Kidney (tissue), 14 donors: ENCODE measurements around the gene LDB3. TPM values are rescaled to one million over a fixed set of nuclear protein-coding genes. Genes with fewer than 3 reads are reported as not detected.

ENCODE experiments used
- DNase-seq, 5 donors: peaks; one replicate each; pipeline ENCODE4 v3.0.0-alpha.2; 2013 to 2020
- FAIRE-seq: peaks from 2 replicates; lab custom pipeline; 2012; peaks lifted over from hg19 to GRCh38; lab: Jason Lieb, UNC
- H3K27ac ChIP-seq, 2 donors: one replicate each; pipeline ENCODE4 v1.7.0; 2013; ENCODE audit warnings: low read depth in 2 of 2, low read length in 2 of 2, inconsistent platforms in 1 of 2
- H3K27me3 ChIP-seq: one replicate; pipeline ENCODE4 v1.7.1; 2013; ENCODE audit warnings: low read length, inconsistent platforms; ENCODE audit not compliant: control insufficient read depth, insufficient read depth
- H3K36me3 ChIP-seq, 3 donors: one replicate each; pipeline versions ENCODE4 v1.7.0 to v1.7.1; 2013; ENCODE audit warnings: low read length in 3 of 3, control low read depth in 1 of 3, inconsistent platforms in 1 of 3; ENCODE audit not compliant: insufficient read depth in 3 of 3, control insufficient read depth in 2 of 3
- H3K4me1 ChIP-seq, 3 donors: one replicate each; pipeline versions ENCODE4 v1.7.0 to v1.7.1; 2013; ENCODE audit warnings: low read length in 3 of 3, inconsistent platforms in 1 of 3, low read depth in 1 of 3; ENCODE audit not compliant: control insufficient read depth in 2 of 3, insufficient read depth in 2 of 3
- H3K4me3 ChIP-seq, 3 donors: one replicate each; pipeline versions ENCODE4 v1.7.0 to v1.8.1; 2013; ENCODE audit warnings: low read length in 3 of 3, control low read depth in 1 of 3, inconsistent platforms in 1 of 3
- H3K9ac ChIP-seq, 3 donors: one replicate each; pipeline versions ENCODE4 v1.7.0 to v1.7.1; 2013; ENCODE audit warnings: low read length in 3 of 3, control low read depth in 1 of 3, inconsistent platforms in 1 of 3
- H3K9me3 ChIP-seq, 3 donors: one replicate each; pipeline versions ENCODE4 v1.7.0 to v1.7.1; 2013; ENCODE audit warnings: low read length in 3 of 3, control low read depth in 1 of 3, inconsistent platforms in 1 of 3; ENCODE audit not compliant: control insufficient read depth in 2 of 3, insufficient read depth in 1 of 3
- intact Hi-C: fragments of 100-400 bp; cut with DNase I; formaldehyde crosslinking; loops from one replicate; pipeline ENCODE4 v1.11.1; 2022
- polyA plus RNA-seq: library from polyadenylated mRNA; stranded (reverse); fragments of 350-450 nt; fragmentation: Illumina TruSeq; extraction: RNeasy Lipid Tissue Mini Kit (QIAGEN cat#74804); gene quantifications from one replicate; pipeline ENCODE4 v1.2.3, GENCODE V29; 2014; ENCODE audit warnings: low read depth, low replicate concordance; ENCODE audit not compliant: insufficient read depth
- total RNA-seq: library from RNA; stranded (reverse); fragmentation: NEBNext Ultra II Directional; extraction: Animal tissue kit (Norgen Biotek cat#: 25700); gene quantifications from one replicate; pipeline ENCODE4 v1.2.1, GENCODE V29; 2021
- TF ChIP-seq, protein P1 (sequence below): IDR thresholded peaks from 3 replicates; pipeline ENCODE4 v1.5.1; 2012; ENCODE audit warnings: mild to moderate bottlenecking, moderate library complexity, borderline replicate concordance; ENCODE audit not compliant: insufficient read depth; ENCODE audit errors: extremely low read depth
- donor health status: control.
- donor health status: control.
- donor health status: control.
- donor health status: control.
- donor health status: control.
- donor health status: DM: yes; HTN: yes; CAD: no.
- donor health status: Normal renal cell carcinoma (clear cell type).

Gene LDB3
- total and polyA plus RNA-seq, 2 donors from 2014 or later, result 3.3 to 7.7 TPM

DNA sequence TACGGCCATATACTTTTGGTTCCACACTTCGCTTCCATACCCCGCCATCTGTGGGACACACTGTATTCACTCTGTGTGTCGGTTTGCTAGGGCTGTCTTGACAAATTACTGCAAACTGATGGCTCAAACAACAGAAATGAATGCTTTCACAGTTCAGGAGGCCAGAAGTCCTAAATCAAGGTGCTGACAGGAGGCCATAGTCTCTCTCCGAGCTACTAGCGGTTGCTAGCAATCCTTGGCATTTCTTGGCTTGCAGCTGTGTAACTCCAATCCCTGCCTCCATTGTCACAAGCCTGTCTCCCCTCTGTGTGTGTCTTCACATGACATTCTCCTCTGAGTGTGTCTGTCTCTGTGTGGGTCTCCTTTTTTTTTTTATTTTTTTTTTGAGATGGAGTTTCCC is 59.2 kb downstream of the LDB3 start:
- TF ChIP-seq, protein P1, sequence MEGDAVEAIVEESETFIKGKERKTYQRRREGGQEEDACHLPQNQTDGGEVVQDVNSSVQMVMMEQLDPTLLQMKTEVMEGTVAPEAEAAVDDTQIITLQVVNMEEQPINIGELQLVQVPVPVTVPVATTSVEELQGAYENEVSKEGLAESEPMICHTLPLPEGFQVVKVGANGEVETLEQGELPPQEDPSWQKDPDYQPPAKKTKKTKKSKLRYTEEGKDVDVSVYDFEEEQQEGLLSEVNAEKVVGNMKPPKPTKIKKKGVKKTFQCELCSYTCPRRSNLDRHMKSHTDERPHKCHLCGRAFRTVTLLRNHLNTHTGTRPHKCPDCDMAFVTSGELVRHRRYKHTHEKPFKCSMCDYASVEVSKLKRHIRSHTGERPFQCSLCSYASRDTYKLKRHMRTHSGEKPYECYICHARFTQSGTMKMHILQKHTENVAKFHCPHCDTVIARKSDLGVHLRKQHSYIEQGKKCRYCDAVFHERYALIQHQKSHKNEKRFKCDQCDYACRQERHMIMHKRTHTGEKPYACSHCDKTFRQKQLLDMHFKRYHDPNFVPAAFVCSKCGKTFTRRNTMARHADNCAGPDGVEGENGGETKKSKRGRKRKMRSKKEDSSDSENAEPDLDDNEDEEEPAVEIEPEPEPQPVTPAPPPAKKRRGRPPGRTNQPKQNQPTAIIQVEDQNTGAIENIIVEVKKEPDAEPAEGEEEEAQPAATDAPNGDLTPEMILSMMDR, result no peak
- Histone ChIP-seq H3K9ac (no peak overlapping the region), H3K36me3 (no peaks in the 10 kb centered on the region), H3K4me3 (no peak overlapping the region), H3K27ac (no peak overlapping the region), H3K4me1 (no peaks in the 10 kb centered on the region), H3K27me3 (no peaks in the 10 kb centered on the region), H3K9me3 (no peaks in the 10 kb centered on the region)
- FAIRE-seq (no peak), DNase-seq (peak in 4 of 5 donors; percentile 70 to 94 (median 88))
- intact Hi-C loops, result no loop called here

GRCh38 chr10:86728056-86728455 is 59.7 kb downstream of the LDB3 start:
- intact Hi-C loops, result no loop called here
- FAIRE-seq, result no peak
- Histone ChIP-seq H3K4me1 (peaks cover 0 to 2% (median 0%) of the 10 kb centered on the region in 3 donors), H3K4me3 (no peak overlapping the region), H3K27me3 (no peaks in the 10 kb centered on the region), H3K9me3 (no peaks in the 10 kb centered on the region), H3K27ac (no peak overlapping the region), H3K9ac (no peak overlapping the region), H3K36me3 (no peaks in the 10 kb centered on the region)
- DNase-seq, result no peak
- TF ChIP-seq, protein P1, result no peak

DNA sequence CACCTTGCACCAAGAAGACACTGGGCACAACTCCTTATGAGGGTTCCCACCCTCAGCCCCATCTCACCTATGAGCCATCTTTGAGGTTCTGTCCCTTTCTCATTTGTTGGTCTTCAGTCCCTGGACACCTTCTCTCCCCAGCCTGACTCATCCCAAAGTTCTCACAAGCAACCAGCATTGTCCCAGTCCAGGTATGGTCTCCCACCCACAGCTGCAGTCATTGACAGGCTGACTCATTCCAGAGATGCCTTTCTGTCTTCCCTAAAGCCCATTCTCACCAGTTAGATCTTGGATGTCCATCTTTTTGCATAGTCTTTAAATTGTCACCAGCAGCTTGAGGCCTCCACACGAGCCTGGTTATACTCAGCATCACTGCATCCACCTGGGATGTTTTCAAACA is 61.4 kb downstream of the LDB3 start:
- TF ChIP-seq, protein P1, result no peak
- H3K4me3 ChIP-seq, result no peak overlapping the region
- H3K4me1 ChIP-seq, result peaks cover 0 to 2% (median 0%) of the 10 kb centered on the region in 3 donors
- no peaks in the 10 kb centered on the region for H3K36me3 ChIP-seq
- intact Hi-C loops, result no loop called here
- DNase-seq (no peak), FAIRE-seq (no peak)
- H3K9ac ChIP-seq, result no peak overlapping the region
- H3K27me3 ChIP-seq, result no peaks in the 10 kb centered on the region
- no peak overlapping the region for H3K27ac ChIP-seq
- H3K9me3 ChIP-seq, result no peaks in the 10 kb centered on the region

- TF ChIP-seq, protein P1, result no peak
- no peak for DNase-seq
Observed at GRCh38 chr10:86730227-86730626, 61.9 kb downstream of the LDB3 start.

More at GRCh38 chr10:86730227-86730626, 61.9 kb downstream of the LDB3 start:
- H3K4me1 ChIP-seq, result peaks cover 0 to 2% (median 0%) of the 10 kb centered on the region in 3 donors
- FAIRE-seq, result no peak
- H3K36me3 ChIP-seq, result no peaks in the 10 kb centered on the region
- H3K4me3 ChIP-seq, result no peak overlapping the region
- H3K9ac ChIP-seq, result no peak overlapping the region
- H3K27ac ChIP-seq, result no peak overlapping the region
- H3K9me3 ChIP-seq, result no peaks in the 10 kb centered on the region
- H3K27me3 ChIP-seq, result no peaks in the 10 kb centered on the region
- intact Hi-C loops, result no loop called here
